Measurements from ENCODE around the gene PVALB.

The PVALB gene

DNA sequence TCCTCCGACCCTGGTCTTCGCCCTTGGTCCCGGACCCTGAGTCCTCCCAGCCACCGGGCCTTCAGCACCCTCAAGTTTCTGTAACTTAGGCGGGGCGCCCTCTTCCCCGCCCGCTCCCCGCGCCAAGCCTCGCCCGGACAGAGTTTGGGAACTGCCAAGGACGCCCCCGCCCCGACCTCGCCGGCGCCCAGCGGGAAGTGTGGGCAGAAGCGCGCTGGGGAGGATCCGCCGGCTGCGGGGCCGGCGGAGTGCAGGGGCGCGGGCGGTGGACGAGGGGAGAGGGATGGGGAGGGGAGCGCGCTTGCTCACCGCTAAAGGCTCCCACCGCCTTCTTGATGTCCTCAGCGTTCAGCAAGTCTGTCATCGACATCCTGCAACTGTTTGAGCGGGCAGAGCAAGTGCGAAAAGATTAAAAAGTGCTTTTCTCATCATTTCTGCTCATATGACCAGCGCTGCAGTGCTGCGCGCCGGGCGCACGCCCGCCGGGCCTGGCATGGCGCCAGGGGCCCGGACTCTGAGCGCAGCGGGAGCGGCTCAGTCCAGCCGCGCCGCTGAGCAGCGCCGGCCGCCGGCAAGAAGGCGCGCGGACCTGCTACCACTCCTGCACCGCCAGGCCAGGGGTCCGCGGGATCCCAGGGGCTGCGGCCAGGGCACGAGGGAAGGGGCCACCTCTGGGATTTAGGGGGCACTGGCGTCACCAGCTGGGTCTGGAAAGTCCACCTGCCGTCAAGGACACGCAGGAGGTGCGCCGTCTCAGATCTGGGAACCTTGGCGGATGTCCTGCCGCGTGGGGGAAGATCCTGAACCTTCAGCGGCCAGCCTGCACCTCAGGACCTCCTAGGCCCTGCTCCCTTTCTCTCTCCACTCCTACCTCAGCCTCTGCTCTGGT lies at the start of gene PVALB (continued):
- TF ChIP-seq ZBTB10 (tag by site-specific recombination; IDR thresholded peaks at IDR 0.05) (no peak), ZNF510 (tag by site-specific recombination; IDR thresholded peaks at IDR 0.05; ENCODE audit: insufficient replicate concordance) (no peak), ZSCAN23 (tag by site-specific recombination; IDR thresholded peaks at IDR 0.05) (no peak), ZBTB17 (tag by site-specific recombination; IDR thresholded peaks at IDR 0.05) (peak; percentile 82), IKZF3 (tag by site-specific recombination; IDR thresholded peaks at IDR 0.05) (peak; percentile 63; the same call in 1 of the 2 replicates), ZNF629 (tag by site-specific recombination; IDR thresholded peaks at IDR 0.05) (peak; percentile 29; the same call in 1 of the 2 replicates), ZNF335 (tag by site-specific recombination; conservative IDR thresholded peaks at IDR 0.05) (peak; percentile 30), GLIS2 (tag by site-specific recombination; IDR thresholded peaks at IDR 0.05) (peak; percentile 59), ZBTB20 (tag by site-specific recombination; IDR thresholded peaks at IDR 0.05) (peak; percentile 44; the same call in 1 of the 2 replicates), FEZF1 (tag by site-specific recombination; IDR thresholded peaks at IDR 0.05) (peak; percentile 34; the same call in 1 of the 2 replicates), ZNF341 (tag by site-specific recombination; IDR thresholded peaks at IDR 0.05; ENCODE audit: low read depth) (peak; percentile 96), ZNF280D (tag by site-specific recombination; IDR thresholded peaks at IDR 0.05) (no peak), ZNF433 (tag by site-specific recombination; IDR thresholded peaks at IDR 0.05; ENCODE audit: low read depth) (no peak), MYNN (tag by site-specific recombination; IDR thresholded peaks at IDR 0.05; ENCODE audit: borderline replicate concordance) (no peak), HOXC10 (CRISPR knock-in tag; IDR thresholded peaks at IDR 0.05) (no peak), ZNF23 (tag by site-specific recombination; IDR thresholded peaks at IDR 0.05; ENCODE audit: borderline replicate concordance) (no peak), YY1 (tag by site-specific recombination; IDR thresholded peaks at IDR 0.05) (peak; percentile 40; the same call in 1 of the 2 replicates), KLF17 (tag by site-specific recombination; IDR thresholded peaks at IDR 0.05) (0 out of 2 replicates have a peak, but pooled peaks have one; percentile 48), ZIC2 (tag by site-specific recombination; IDR thresholded peaks at IDR 0.05) (peak; percentile 88), KLF9 (tag by site-specific recombination; IDR thresholded peaks at IDR 0.05; ENCODE audit: low read depth) (no peak)

Measured in HEK293 (cell line).